Activated T-cell treated with anti-CD3 and anti-CD28 coated beads for 1 hour (primary cell): ENCODE results near the gene RBKS.

Experiments used
- DNase-seq: peaks from one replicate; pipeline ENCODE4 v3.0.0-alpha.2; 2020; ENCODE audit warnings: low read depth

Gene RBKS

GRCh38 chr2:27890146-27890923 lies at the start of gene RBKS, which contains the start of gene BABAM2:
TSS of gene RBKS (minus strand) at chr2:27890387. CDS start at chr2:27890345, 42 bp downstream.
TSS of gene BABAM2 (plus strand) at chr2:27890729. CDS start at chr2:27894557, 3,828 bp downstream.
- DNase-seq: peak; percentile 87

DNA sequence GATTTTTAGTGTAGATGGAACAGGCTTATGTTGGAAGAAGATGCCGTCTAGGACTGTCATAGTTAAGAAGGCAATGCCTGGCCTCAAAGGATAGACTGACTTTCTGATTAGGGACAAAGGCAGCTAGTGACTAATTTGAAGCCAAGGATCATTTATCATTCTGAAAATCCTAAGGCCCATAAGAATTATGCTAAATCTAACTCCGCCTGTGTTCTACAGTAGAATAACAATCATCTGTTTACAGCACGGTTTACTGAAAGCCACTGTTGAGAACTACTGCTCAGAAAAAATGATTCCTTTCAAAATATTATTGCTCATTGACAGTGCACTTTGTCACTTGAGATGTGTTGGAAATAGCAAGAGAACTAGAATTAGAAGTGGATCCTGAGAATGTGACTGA lies 44.8 kb upstream of the RBKS start:
- DNase-seq: no peak

GRCh38 chr2:27932396-27932795 lies 42.2 kb upstream of the RBKS start:
- DNase-seq: no peak

DNA sequence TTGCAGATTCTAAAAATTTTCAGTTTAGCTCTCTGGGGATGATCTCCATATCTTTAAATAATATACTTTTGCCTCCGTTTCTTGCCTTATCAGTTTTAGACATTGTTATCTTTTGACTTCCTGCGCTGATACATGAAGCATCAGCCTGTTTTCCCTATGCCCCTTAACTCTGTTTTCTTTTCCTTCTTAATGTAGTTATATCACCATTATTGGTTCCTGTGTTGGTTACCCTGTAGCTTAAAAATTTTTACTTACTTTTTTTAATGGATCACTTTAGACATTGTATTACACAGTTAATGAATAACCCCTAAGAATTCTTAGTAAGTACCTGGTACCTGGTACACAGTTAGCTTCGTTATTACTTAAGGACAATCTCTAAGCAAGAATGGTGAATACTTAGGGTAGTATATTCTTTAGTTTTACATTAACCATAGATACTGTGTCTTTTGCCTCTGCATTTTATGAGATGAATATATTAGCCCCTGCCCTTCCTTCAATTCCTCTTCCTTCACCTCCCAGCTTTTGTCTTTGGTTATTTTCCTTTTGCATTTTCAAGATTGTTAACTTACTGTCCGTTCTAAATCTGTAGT lies 41.3 kb upstream of the RBKS start:
- DNase-seq: no peak

- no peak for DNase-seq
Measured at GRCh38 chr2:27929916-27930486, 39.8 kb upstream of the RBKS start.

DNA sequence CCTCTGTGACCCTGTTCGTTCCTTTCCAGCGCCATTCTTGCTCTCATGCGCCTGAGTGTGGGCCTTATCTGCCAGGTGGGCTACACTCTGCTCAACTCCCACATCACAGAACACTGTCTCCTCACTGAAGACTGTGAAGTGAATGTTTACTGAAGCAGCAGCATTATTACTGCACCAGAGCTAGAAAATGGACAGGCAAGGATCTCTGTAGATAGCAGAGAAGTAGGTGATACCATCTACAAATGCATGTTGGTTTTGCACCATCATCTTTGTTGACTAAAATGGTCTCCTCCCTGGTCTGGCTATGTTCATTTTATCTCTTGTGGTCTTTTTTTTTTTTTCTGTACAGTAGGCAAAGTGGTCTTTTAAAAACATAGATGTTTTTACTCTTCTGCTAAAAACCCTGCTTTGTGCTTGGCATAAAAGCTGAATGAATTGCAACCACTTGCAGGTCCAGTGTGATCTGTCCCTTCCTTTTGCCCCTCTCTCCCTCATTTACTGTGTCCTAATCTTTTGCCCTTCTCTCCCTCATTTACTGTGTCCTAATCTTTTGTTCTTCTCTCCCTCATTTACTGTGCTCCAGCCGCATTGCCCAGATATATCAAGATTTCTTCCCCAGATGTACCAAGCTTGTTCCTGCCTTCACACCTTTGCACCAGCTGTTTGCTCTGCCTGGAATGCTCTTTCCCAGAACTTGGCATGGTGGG lies 35.7 kb upstream of the RBKS start:
- DNase-seq: no peak

DNA sequence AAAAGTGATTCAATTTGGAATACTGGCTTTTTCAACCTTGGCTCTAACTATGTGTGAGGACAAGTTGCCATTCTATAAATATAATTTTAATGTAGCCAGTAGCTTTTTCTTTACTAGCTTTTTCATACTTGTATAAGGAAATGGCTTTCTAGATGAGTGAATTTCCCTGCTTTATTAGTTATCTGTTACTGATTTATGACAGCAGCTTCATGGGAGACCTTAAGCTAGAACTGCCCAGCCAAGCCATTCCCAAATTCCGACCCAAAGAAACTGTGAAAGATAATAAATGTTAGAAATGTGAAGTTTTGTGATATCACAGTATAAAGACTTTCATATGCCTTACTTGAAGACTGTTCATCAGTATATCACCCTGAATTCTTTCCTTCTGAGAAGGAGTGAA lies 32.7 kb upstream of the RBKS start:
- no peak for DNase-seq

GRCh38 chr2:27921880-27922547 lies 31.8 kb upstream of the RBKS start:
- no peak for DNase-seq

DNA sequence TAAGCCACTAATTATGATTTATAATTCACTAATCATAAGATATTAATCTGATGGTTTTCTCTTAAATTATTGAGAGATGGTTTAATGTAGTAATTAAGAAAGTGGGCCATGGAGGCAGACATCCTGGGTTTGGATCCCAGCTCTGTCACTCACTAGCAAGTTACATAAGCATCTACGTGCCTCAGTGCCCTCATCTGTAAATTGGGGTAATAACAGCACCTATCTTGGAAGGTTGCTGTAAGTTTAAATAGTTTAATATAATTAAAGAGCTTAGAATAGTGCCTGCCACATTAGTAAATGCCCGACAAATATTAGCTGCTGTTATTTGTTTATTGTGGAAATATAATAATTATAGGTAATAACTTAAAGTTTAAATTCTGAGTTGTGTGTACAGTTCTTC lies 31.2 kb upstream of the RBKS start:
- DNase-seq: no peak

DNA sequence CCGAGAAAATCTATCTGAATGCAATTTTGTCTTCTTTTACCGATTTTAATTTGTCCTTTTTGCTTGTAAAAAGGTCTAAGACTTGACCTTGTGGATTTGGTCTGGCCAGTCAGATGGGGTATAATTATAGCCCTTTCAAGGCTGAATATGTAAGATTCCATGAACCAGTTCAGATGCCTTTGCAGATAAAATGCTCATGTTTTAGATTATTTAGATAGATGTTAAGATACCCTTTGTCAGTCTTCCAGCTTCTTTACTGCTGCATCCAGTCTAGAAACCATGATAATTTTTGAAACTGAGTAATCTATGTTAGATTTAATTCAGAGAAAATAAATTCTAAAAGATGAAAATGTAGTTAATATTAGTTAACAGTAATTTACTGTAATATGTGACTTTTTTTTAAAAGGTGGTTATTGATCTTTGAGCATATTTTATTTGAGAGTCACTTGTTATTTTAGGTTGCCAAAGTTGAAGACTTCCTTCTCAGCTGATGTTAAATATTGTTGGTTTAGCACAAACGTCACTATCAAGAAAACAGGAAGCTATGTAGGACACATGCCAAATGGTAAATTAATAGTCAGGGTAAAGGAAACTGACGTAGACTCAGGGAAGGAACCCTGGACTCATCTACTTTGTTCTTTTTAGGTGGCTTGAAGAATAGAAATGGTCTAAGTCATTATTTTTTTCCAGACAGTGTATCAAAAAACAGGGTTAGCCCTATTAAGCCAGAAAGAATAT lies 30.1 kb upstream of the RBKS start:
- no peak for DNase-seq

DNA sequence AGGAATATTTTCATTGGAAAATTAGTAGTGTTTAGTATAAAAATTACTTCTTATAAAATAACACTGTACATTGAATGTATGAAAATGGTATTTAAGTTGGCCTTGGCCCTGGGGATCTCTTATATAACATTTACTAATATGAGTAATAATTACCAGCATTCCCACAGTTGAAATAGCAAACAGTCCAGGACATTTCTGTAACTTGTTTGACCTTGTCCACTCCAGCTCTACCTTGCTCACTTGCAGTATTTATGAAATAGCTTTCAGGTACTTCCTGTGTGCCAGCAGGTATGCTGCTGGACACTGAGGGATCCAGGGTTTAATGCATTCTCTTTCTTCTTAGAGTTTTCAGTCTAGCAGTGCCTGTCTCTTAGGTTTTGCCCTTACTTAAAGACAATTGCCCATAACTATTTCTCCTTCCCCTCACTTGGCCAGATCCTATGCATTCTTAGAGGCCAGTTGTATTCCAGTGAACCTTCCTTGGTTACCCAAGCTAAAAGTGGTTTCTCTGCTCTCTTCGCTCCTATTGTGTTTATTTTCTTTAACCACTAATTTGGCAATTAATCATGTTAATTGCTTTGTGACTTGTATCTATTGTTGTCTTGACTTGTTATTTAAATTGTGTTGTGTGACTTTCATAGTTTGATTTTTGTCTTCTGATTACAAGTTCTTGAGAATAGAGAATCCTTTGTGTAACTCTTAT lies 26.3 kb upstream of the RBKS start:
- DNase-seq: no peak

- no peak for DNase-seq
Measured at GRCh38 chr2:27915874-27916273, 25.7 kb upstream of the RBKS start.

- no peak for DNase-seq
Measured at GRCh38 chr2:27915191-27915590, 25.0 kb upstream of the RBKS start.

DNA sequence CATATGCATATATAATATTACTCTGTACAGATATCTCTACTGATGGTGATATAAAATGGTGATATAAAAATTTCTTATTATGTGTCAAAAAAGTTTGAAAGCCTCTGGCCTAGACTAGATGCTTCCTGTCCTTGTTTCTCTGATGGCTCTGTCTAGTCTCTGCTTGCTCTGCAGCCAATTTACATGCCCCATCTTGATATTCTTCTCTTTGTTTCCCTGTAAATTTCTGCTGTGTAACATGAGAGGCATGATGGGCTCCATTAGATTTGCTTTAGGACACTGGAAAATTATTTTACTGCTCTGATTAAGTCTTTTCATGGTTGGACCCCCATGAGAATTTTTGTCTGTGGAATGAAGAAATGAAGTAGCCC lies 24.6 kb upstream of the RBKS start:
- no peak for DNase-seq

DNA sequence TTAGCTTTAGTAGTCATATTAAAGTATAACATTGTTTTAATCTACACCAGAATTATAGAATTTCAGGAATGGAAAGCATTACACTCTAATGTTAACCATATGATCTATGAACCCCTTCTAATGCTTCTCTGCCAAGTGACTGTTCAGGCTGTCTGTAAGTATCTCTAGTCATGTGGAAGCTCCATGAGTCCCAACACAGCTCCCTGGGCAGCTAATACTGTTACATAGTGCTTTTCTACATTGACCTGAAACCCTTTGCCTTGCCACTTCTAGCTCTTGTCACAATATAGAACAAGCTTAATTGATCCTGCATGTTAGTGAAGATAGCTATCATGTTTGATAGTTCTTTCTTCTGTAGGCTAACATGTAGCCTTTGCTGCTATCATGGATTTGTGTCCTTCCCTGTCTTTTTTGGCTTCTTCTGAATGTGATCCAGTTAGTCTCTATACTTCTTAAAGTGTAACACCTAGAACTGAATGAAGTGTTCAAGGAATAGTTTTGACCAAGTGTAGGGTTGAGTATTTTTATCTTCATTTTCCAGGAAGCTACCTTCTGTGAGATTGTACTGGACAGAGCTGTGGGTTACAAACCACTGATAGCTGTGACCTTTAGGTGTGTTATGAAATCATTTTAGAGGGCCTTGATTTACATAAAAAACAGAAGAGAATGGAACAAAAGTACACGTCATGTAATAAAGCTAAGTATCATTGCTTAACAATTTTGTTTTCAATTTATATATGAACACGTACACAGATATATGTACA lies 24.0 kb upstream of the RBKS start:
- no peak for DNase-seq

GRCh38 chr2:27912512-27912911 lies 22.3 kb upstream of the RBKS start:
- no peak for DNase-seq

- no peak for DNase-seq
Measured at GRCh38 chr2:27911458-27912210, 21.4 kb upstream of the RBKS start.

GRCh38 chr2:27909901-27910300 lies 19.7 kb upstream of the RBKS start:
- DNase-seq: no peak

DNA sequence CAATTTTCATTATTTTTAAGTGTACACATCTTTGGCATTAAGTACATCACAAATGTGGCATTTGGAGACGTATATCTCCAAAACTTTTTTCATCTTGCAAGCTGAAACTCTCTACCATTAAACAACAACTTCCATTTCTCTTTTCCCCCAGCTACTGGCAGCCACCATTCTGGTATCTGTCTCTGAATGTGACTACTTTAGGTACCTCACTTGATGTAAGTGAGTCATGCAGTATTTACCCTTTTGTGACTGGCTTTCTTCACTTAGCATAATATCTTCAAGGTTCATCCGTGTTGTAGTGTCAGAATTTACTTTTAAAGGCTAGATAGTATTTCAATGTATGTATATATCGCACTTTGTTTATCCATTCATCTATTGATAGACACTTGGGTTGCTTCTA lies 17.4 kb upstream of the RBKS start:
- DNase-seq: no peak
